Colonic mucosa (tissue), 4 donors: Measurements from ENCODE around the gene INTS15. TPM values are rescaled to one million over a fixed set of nuclear protein-coding genes. Genes with fewer than 3 reads are reported as not detected.

ENCODE experiments used
- DNase-seq: peaks from one replicate; pipeline ENCODE4 v3.0.0-alpha.2; 2020
- H3K27ac ChIP-seq: fragments of 200-600 bp; one replicate; pipeline ENCODE4 v1.8.0; 2021
- H3K27me3 ChIP-seq: fragments of 200-600 bp; one replicate; pipeline ENCODE4 v1.8.0; 2021
- H3K36me3 ChIP-seq: fragments of 200-600 bp; one replicate; pipeline ENCODE4 v1.8.0; 2021
- H3K4me1 ChIP-seq: fragments of 200-600 bp; one replicate; pipeline ENCODE4 v1.8.0; 2021; ENCODE audit warnings: mild to moderate bottlenecking
- H3K4me3 ChIP-seq: fragments of 200-600 bp; one replicate; pipeline ENCODE4 v1.8.0; 2021
- H3K9ac ChIP-seq, 2 donors: one replicate each; pipeline ENCODE4 v1.7.0; 2013; ENCODE audit warnings: control low read depth in 2 of 2, low read depth in 2 of 2, low read length in 2 of 2
- H3K9me3 ChIP-seq: fragments of 200-600 bp; one replicate; pipeline ENCODE4 v1.8.0; 2021
- CTCF ChIP-seq: fragments of 200-600 bp; IDR thresholded peaks from one replicate; pipeline ENCODE4 v1.8.0; 2022; ENCODE audit warnings: antibody characterized with exemption, mild to moderate bottlenecking
- intact Hi-C: fragments of 100-400 bp; cut with DNase I; formaldehyde crosslinking; loops from one replicate; pipeline ENCODE4 v1.14.1; 2022
- total RNA-seq, 2 donors: library from RNA; stranded (reverse); fragmentation: NEBNext Ultra II Directional in 1 of 2; extraction: Animal tissue kit (Norgen Biotek cat#: 25700) in 1 of 2; gene quantifications; one replicate each; pipeline ENCODE4 v1.2.1, GENCODE V29; 2021
- donor health status: healthy.
- donor health status: DM: no; HTN: no; CAD: no.
- donor health status: DM: no; HTN: no; CAD: no.

INTS15 gene
- total RNA-seq, 2 donors from 2014 or later = 16.9 to 26.8 TPM

GRCh38 chr7:6615723-6616555 is 26.1 kb downstream of the INTS15 start:
- H3K36me3 ChIP-seq = no peaks in the 10 kb centered on the region
- peak overlapping the region; percentile 54 to 58 for H3K9ac ChIP-seq
- no peak overlapping the region for H3K27ac ChIP-seq
- no peaks in the 10 kb centered on the region for H3K9me3 ChIP-seq
- intact Hi-C loops = no loop called here
- no peak for DNase-seq
- H3K4me3 ChIP-seq = peak overlapping the region; percentile 43
- TF ChIP-seq CTCF = no peak
- H3K4me1 ChIP-seq = no peaks in the 10 kb centered on the region
- H3K27me3 ChIP-seq = peaks cover 17% of the 10 kb centered on the region

GRCh38 chr7:6616854-6617643 is 27.2 kb downstream of the INTS15 start:
- Histone ChIP-seq H3K4me1 (no peaks in the 10 kb centered on the region), H3K27ac (no peak overlapping the region), H3K36me3 (no peaks in the 10 kb centered on the region), H3K9me3 (no peaks in the 10 kb centered on the region), H3K27me3 (peaks cover 17% of the 10 kb centered on the region), H3K4me3 (no peak overlapping the region), H3K9ac (no peak overlapping the region)
- DNase-seq = no peak
- TF ChIP-seq CTCF = no peak
- intact Hi-C loops = no loop called here

GRCh38 chr7:6618621-6619020 is 28.8 kb downstream of the INTS15 start:
- H3K4me1 ChIP-seq = no peaks in the 10 kb centered on the region
- TF ChIP-seq CTCF = no peak
- no peak overlapping the region for H3K27ac ChIP-seq
- intact Hi-C loops = no loop called here
- H3K9ac ChIP-seq = no peak overlapping the region
- peaks cover 17% of the 10 kb centered on the region for H3K27me3 ChIP-seq
- H3K4me3 ChIP-seq = no peak overlapping the region
- no peaks in the 10 kb centered on the region for H3K36me3 ChIP-seq
- DNase-seq = no peak
- H3K9me3 ChIP-seq = no peaks in the 10 kb centered on the region

- H3K36me3 ChIP-seq = no peaks in the 10 kb centered on the region
These were observed 30.1 kb downstream of the INTS15 start for GRCh38 chr7:6619961-6620360.

More at GRCh38 chr7:6619961-6620360, 30.1 kb downstream of the INTS15 start:
- Histone ChIP-seq H3K4me3 (no peak overlapping the region), H3K4me1 (no peaks in the 10 kb centered on the region), H3K9me3 (no peaks in the 10 kb centered on the region), H3K27ac (no peak overlapping the region), H3K9ac (no peak overlapping the region), H3K27me3 (peaks cover 6% of the 10 kb centered on the region)
- no peak for TF ChIP-seq CTCF
- intact Hi-C loops = no loop called here
- no peak for DNase-seq
